GM12878 (cell line): ENCODE data around the gene PLG. TPM values are rescaled to one million over a fixed set of nuclear protein-coding genes. Genes with fewer than 3 reads are reported as not detected.

Experiments
- ATAC-seq: fragments of 200-7000 bp; cut with Tn5 transposase; 3 replicates; pipeline ENCODE4 v1.9.1; 2020; ENCODE audit warnings: mild to moderate bottlenecking, moderate library complexity
- BruUV-seq: library from RNA; stranded (reverse); fragments of 400-500 nt; replicated peaks from 2 replicates; lab custom pipeline; 2021; lab: Mats Ljungman, UMichigan
- CTCF ChIA-PET: fragments of 300-600 bp; sonication (Branson Sonifier 250); formaldehyde crosslinking; extraction: SDS; loops from one replicate; lab custom pipeline; 2021; ENCODE audit warnings: inconsistent platforms; lab: Yijun Ruan, JAX
- POLR2A ChIA-PET: fragments of 350-600 bp; formaldehyde crosslinking; extraction: SDS; loops from one replicate; lab custom pipeline; 2021; ENCODE audit warnings: inconsistent platforms; lab: Charles Lee
- RAD21 ChIA-PET: fragments of 300-600 bp; sonication (Branson Sonifier 250); formaldehyde crosslinking; loops from one replicate; lab custom pipeline; 2023; ENCODE audit warnings: antibody characterized with exemption; ENCODE audit not compliant: unreplicated experiment; lab: Charles Lee
- SMC1A ChIA-PET: fragments of 300-600 bp; sonication (Branson Sonifier 250); formaldehyde crosslinking; loops from one replicate; lab custom pipeline; 2023; ENCODE audit not compliant: unreplicated experiment, uncharacterized antibody; lab: Charles Lee
- DNase-seq: peaks from one replicate; pipeline ENCODE4 v3.0.0-alpha.2; 2011; ENCODE audit warnings: low read depth, low spot score
- FAIRE-seq: peaks from 3 replicates; lab custom pipeline; 2011; peaks lifted over from hg19 to GRCh38; lab: Jason Lieb, UNC
- H2AFZ ChIP-seq: 2 replicates; pipeline ENCODE4 v1.6.0; 2011; ENCODE audit warnings: low read depth, low read length, control low read depth; ENCODE audit not compliant: control insufficient read depth
- H3K27ac ChIP-seq: 2 replicates; pipeline ENCODE4 v1.5.1; 2011; ENCODE audit warnings: control low read depth; ENCODE audit not compliant: control insufficient read depth, insufficient read depth
- H3K27me3 ChIP-seq, 2 experiments: replicated peaks in 1 of 2; 2 replicates each; pipeline versions ENCODE4 v1.6.0 to v1.6.1; 2011; ENCODE audit warnings: low read length in 1 of 2; ENCODE audit not compliant: control insufficient read depth in 2 of 2, insufficient read depth in 2 of 2
- H3K36me3 ChIP-seq, 2 experiments: 2 replicates each; pipeline ENCODE4 v1.5.1; 2011; ENCODE audit warnings: low read length in 1 of 2; ENCODE audit not compliant: control insufficient read depth in 2 of 2, insufficient read depth in 2 of 2
- H3K4me1 ChIP-seq: 2 replicates; pipeline ENCODE4 v1.6.1; 2011; ENCODE audit warnings: mild to moderate bottlenecking, low read length, moderate library complexity, mixed read lengths; ENCODE audit not compliant: control insufficient read depth, insufficient read depth
- H3K4me2 ChIP-seq: 2 replicates; pipeline ENCODE4 v1.6.0; 2011; ENCODE audit warnings: control low read depth; ENCODE audit not compliant: control insufficient read depth, insufficient read depth
- H3K4me3 ChIP-seq: fragments of 200-600 bp; sonication (generic); 2 replicates; pipeline ENCODE4 v1.5.1; 2016
- H3K79me2 ChIP-seq: 2 replicates; pipeline ENCODE4 v1.6.0; 2011; ENCODE audit warnings: low read length; ENCODE audit not compliant: control insufficient read depth, insufficient read depth
- H3K9ac ChIP-seq: 2 replicates; pipeline ENCODE4 v1.8.0; 2011; ENCODE audit warnings: low read length, control low read depth, mixed read lengths; ENCODE audit not compliant: control insufficient read depth, insufficient read depth
- H3K9me3 ChIP-seq: replicated peaks from 3 replicates; pipeline ENCODE4 v1.5.1; 2011; ENCODE audit warnings: mild to moderate bottlenecking, low read length; ENCODE audit not compliant: control insufficient read depth, insufficient read depth
- H4K20me1 ChIP-seq: 2 replicates; pipeline ENCODE4 v1.6.0; 2011; ENCODE audit not compliant: control insufficient read depth, insufficient read depth
- CTCF ChIP-seq, 3 experiments: IDR thresholded peaks in 2 of 3; conservative IDR thresholded peaks in 1 of 3; 2 replicates each; pipeline ENCODE4 v1.5.1; 2011; ENCODE audit warnings: low read depth in 3 of 3, low read length in 3 of 3, mild to moderate bottlenecking in 3 of 3, control low read depth in 2 of 3, moderate library complexity in 2 of 3, inconsistent platforms in 1 of 3, mixed read lengths in 1 of 3; ENCODE audit not compliant: control insufficient read depth in 2 of 3, insufficient read depth in 1 of 3; ENCODE audit errors: extremely low read depth in 1 of 3
- E2F4 ChIP-seq: IDR thresholded peaks from 2 replicates; pipeline ENCODE4 v1.6.1; 2012; ENCODE audit warnings: low read depth, low read length, improper control_type of control experiment
- E2F8 ChIP-seq: fragments of 450-650 bp; IDR thresholded peaks from 2 replicates; pipeline ENCODE4 v1.6.1; 2018; ENCODE audit warnings: mild to moderate bottlenecking, low read depth, moderate library complexity; ENCODE audit not compliant: partially characterized antibody
- E4F1 ChIP-seq: fragments of 450-650 bp; IDR thresholded peaks from 2 replicates; pipeline ENCODE4 v1.6.1; 2018; ENCODE audit warnings: borderline replicate concordance, mild to moderate bottlenecking; ENCODE audit not compliant: partially characterized antibody
- ETV6 ChIP-seq, 2 experiments: fragments of 450-650 bp in 1 of 2; IDR thresholded peaks in 1 of 2; conservative IDR thresholded peaks in 1 of 2; 2 replicates each; pipeline ENCODE4 v1.6.1; 2014; ENCODE audit warnings: antibody characterized with exemption in 1 of 2, borderline replicate concordance in 1 of 2, low read depth in 1 of 2, mild to moderate bottlenecking in 1 of 2, moderate library complexity in 1 of 2
- FOS ChIP-seq: IDR thresholded peaks from 3 replicates; pipeline ENCODE4 v1.6.1; 2011; ENCODE audit warnings: borderline replicate concordance; ENCODE audit not compliant: insufficient read length; ENCODE audit errors: extremely low read depth
- FOXK2 ChIP-seq: fragments of 450-650 bp; IDR thresholded peaks from 2 replicates; pipeline ENCODE4 v1.6.1; 2017; ENCODE audit warnings: mild to moderate bottlenecking, moderate library complexity
- POLR2AphosphoS2 ChIP-seq: IDR thresholded peaks from 2 replicates; pipeline ENCODE4 v1.6.1; 2011; ENCODE audit warnings: low read depth, mild to moderate bottlenecking, low read length, improper control_type of control experiment, moderate library complexity
- REST ChIP-seq: IDR thresholded peaks from 2 replicates; pipeline ENCODE4 v1.6.1; 2012; ENCODE audit warnings: mild to moderate bottlenecking, low read depth, low read length
- STAT1 ChIP-seq: fragments of 450-650 bp; conservative IDR thresholded peaks from 2 replicates; pipeline ENCODE4 v1.6.1; 2014; ENCODE audit warnings: antibody characterized with exemption, mild to moderate bottlenecking
- WGBS: methylation state at CpG from one replicate; pipeline ENCODE4 v1.1.6; 2016; ENCODE audit warnings: low lambda C conversion rate; ENCODE audit not compliant: insufficient replicate concordance, insufficient coverage; ENCODE audit errors: missing lambda C conversion rate; 5-methylcytosine and 5-hydroxymethylcytosine counted together
- in situ Hi-C: fragments of 300-500 bp; cut with MboI; formaldehyde crosslinking; loops from 9 replicates; pipeline ENCODE4 v1.14.3; 2018; ENCODE audit warnings: mixed read lengths
- intact Hi-C: fragments of 100-400 bp; cut with micrococcal nuclease; formaldehyde crosslinking; loops from one replicate; pipeline ENCODE4 v1.14.2; 2022; ENCODE audit not compliant: unreplicated experiment
- polyA plus RNA-seq, 11 experiments: library from polyadenylated mRNA; depleted of rRNA in 4 of 11; unstranded in 6 of 11; stranded (reverse) in 5 of 11; fragments of >200 nt; fragmentation: Nextera tagmentation in 4 of 11; fragmentation: Illumina TruSeq in 1 of 11; extraction: Ambion mirVana in 4 of 11; extraction: Trizol in 1 of 11; gene quantifications; 1 replicate in 1 of 11; 2 replicates in 10 of 11; pipeline versions ENCODE4 v1.2.1 to v1.2.3, GENCODE V29; 2011 to 2016; ENCODE audit warnings: inconsistent platforms in 2 of 11, missing spikeins in 2 of 11, low read depth in 1 of 11
- total RNA-seq, 4 experiments: library from RNA; depleted of rRNA in 3 of 4; stranded (reverse); fragments of >200 nt in 3 of 4; fragmentation: Illumina TruSeq in 1 of 4; extraction: Trizol in 1 of 4; gene quantifications; 2 replicates each; pipeline versions ENCODE4 v1.2.1 to v1.2.3, GENCODE V29; 2013 to 2021

The PLG gene
- total and polyA plus RNA-seq, 10 of the 15 experiments (the other 5 are each of a cell fraction or from before 2014, with no cell fraction given): 0.06 to 3.0 (median 0.97) TPM; not detected in 1

- ATAC-seq: no peak
- CTCF ChIA-PET: no interaction called here
- in situ Hi-C loops (no loop called here), intact Hi-C loops (no loop called here)
- Histone ChIP-seq H3K9ac (no peak overlapping the region), H3K4me2 (no peak overlapping the region), H3K36me3 (no peaks in the 10 kb centered on the region), H4K20me1 (no peaks in the 10 kb centered on the region), H3K4me1 (no peaks in the 10 kb centered on the region), H3K79me2 (no peaks in the 10 kb centered on the region), H3K27ac (no peak overlapping the region), H3K27me3 (no peaks in the 10 kb centered on the region), H3K9me3 (no peaks in the 10 kb centered on the region), H3K4me3 (no peak overlapping the region), H2AFZ (no peak overlapping the region)
- POLR2A ChIA-PET: no interaction called here
- no peak for FAIRE-seq
- RAD21 ChIA-PET: no interaction called here
- 23% methylated on average over 5 of the region's 5 CpGs for WGBS
- no peak for DNase-seq
- SMC1A ChIA-PET: no interaction called here
- no TSS peak for BruUV-seq
- TF ChIP-seq FOS (no peak), STAT1 (no peak), CTCF (IDR thresholded peaks at IDR 0.05 in 2 of 3, conservative IDR thresholded peaks at IDR 0.05 in 1 of 3; ENCODE audit: control insufficient read depth in 2 of 3, extremely low read depth in 1 of 3, insufficient read depth in 1 of 3, low read depth in 3 of 3, low read length in 3 of 3) (no peak), FOXK2 (no peak), ETV6 (conservative IDR thresholded peaks at IDR 0.05 in 1 of 2, IDR thresholded peaks at IDR 0.05 in 1 of 2; ENCODE audit: borderline replicate concordance in 1 of 2, low read depth in 1 of 2) (no peak), REST (no peak), E4F1 (no peak), POLR2AphosphoS2 (no peak), E2F8 (no peak), E2F4 (no peak)
Observed at GRCh38 chr6:160714731-160715316, 12.8 kb downstream of the PLG start.
